HG03439 (cell line): ENCODE results near the gene AGFG1.

ENCODE experiments used
- ATAC-seq: cut with Tn5 transposase; IDR thresholded peaks from one replicate; pipeline ENCODE4 v1.9.1; 2021; ENCODE audit warnings: mild to moderate bottlenecking, moderate library complexity; ENCODE audit not compliant: unreplicated experiment

The AGFG1 gene

GRCh38 chr2:227461811-227462461 is 10.0 kb upstream of the AGFG1 start:
- peak; percentile 7 for ATAC-seq

- ATAC-seq: peak; percentile 58
These were observed 9.4 kb upstream of the AGFG1 start for GRCh38 chr2:227462462-227462951.

- no peak for ATAC-seq
These were observed 8.7 kb upstream of the AGFG1 start for GRCh38 chr2:227462972-227463931.

GRCh38 chr2:227464361-227464760 is 7.6 kb upstream of the AGFG1 start:
- no peak for ATAC-seq

GRCh38 chr2:227464851-227465250 is 7.1 kb upstream of the AGFG1 start:
- no peak for ATAC-seq

- ATAC-seq: no peak
These were observed 4.9 kb upstream of the AGFG1 start for GRCh38 chr2:227466887-227467600.

GRCh38 chr2:227471412-227471811 is 544 bp upstream of the AGFG1 start:
- ATAC-seq: no peak

- peak; percentile 75 for ATAC-seq
These were observed 537 bp downstream of the AGFG1 start for GRCh38 chr2:227472265-227473121.

GRCh38 chr2:227473122-227473461 is 1.1 kb downstream of the AGFG1 start:
- no peak for ATAC-seq

- ATAC-seq: no peak
These were observed 1.9 kb downstream of the AGFG1 start for GRCh38 chr2:227473806-227474205.

- no peak for ATAC-seq
These were observed 2.5 kb downstream of the AGFG1 start for GRCh38 chr2:227474410-227474809.

- no peak for ATAC-seq
These were observed 5.3 kb downstream of the AGFG1 start for GRCh38 chr2:227477291-227477690.

GRCh38 chr2:227479865-227480475 is 8.0 kb downstream of the AGFG1 start:
- no peak for ATAC-seq

GRCh38 chr2:227480528-227480927 is 8.6 kb downstream of the AGFG1 start:
- peak; percentile 35 for ATAC-seq

GRCh38 chr2:227482638-227483340 is 10.8 kb downstream of the AGFG1 start:
- peak; percentile 86 for ATAC-seq

- ATAC-seq: no peak
These were observed 13.5 kb downstream of the AGFG1 start for GRCh38 chr2:227485429-227485828.

GRCh38 chr2:227486688-227487087 is 14.7 kb downstream of the AGFG1 start:
- no peak for ATAC-seq

- no peak for ATAC-seq
These were observed 16.1 kb downstream of the AGFG1 start for GRCh38 chr2:227488045-227488444.

- no peak for ATAC-seq
These were observed 19.4 kb downstream of the AGFG1 start for GRCh38 chr2:227491386-227491785.
